Glutamatergic neuron (in vitro differentiated cells): Measurements from ENCODE around the gene DMAP1. TPM values are rescaled to one million over a fixed set of nuclear protein-coding genes. Genes with fewer than 3 reads are reported as not detected.

ENCODE experiments used
- DNase-seq: peaks from one replicate; pipeline ENCODE4 v3.0.0; 2022
- H3K27ac Mint-ChIP-seq: one replicate; pipeline ENCODE4 v1.8.0; 2020; ENCODE audit warnings: mild to moderate bottlenecking, mixed read lengths, inconsistent platforms; ENCODE audit not compliant: unreplicated experiment
- H3K27me3 Mint-ChIP-seq: one replicate; pipeline ENCODE4 v1.8.0; 2020; ENCODE audit warnings: mild to moderate bottlenecking, moderate library complexity, mixed read lengths, inconsistent platforms; ENCODE audit not compliant: unreplicated experiment
- H3K36me3 Mint-ChIP-seq: one replicate; pipeline ENCODE4 v1.8.0; 2020; ENCODE audit warnings: mild to moderate bottlenecking, mixed read lengths, inconsistent platforms; ENCODE audit not compliant: unreplicated experiment
- H3K4me1 Mint-ChIP-seq: one replicate; pipeline ENCODE4 v1.8.0; 2020; ENCODE audit warnings: mild to moderate bottlenecking, low read depth, mixed read lengths, inconsistent platforms; ENCODE audit not compliant: unreplicated experiment
- H3K4me3 Mint-ChIP-seq: one replicate; pipeline ENCODE4 v1.8.0; 2020; ENCODE audit warnings: mild to moderate bottlenecking, mixed read lengths, inconsistent platforms; ENCODE audit not compliant: unreplicated experiment
- H3K9me3 Mint-ChIP-seq: one replicate; pipeline ENCODE4 v1.8.0; 2020; ENCODE audit warnings: mild to moderate bottlenecking, moderate library complexity, mixed read lengths, inconsistent platforms; ENCODE audit not compliant: unreplicated experiment
- CTCF ChIP-seq: fragments of 200-600 bp; sonication (generic); IDR thresholded peaks from one replicate; pipeline ENCODE4 v1.5.0; 2021; ENCODE audit not compliant: partially characterized antibody, unreplicated experiment
- total RNA-seq: library from RNA; stranded (reverse); fragmentation: NEBNext Ultra II Directional; extraction: Animal tissue kit (Norgen Biotek cat#: 25700); gene quantifications from one replicate; pipeline ENCODE4 v1.2.1, GENCODE V29; 2021; ENCODE audit not compliant: unreplicated experiment

Gene DMAP1
- total RNA-seq, 1 donor from 2014 or later = 62.6 TPM

- no peak for TF ChIP-seq CTCF
- Mint-ChIP-seq H3K27me3 (peaks cover 3% of the 10 kb centered on the region), H3K4me3 (no peak overlapping the region), H3K4me1 (peaks cover 4% of the 10 kb centered on the region), H3K27ac (no peak overlapping the region), H3K9me3 (peaks cover 6% of the 10 kb centered on the region), H3K36me3 (peaks cover 12% of the 10 kb centered on the region)
- DNase-seq = no peak
Measured at GRCh38 chr1:44227211-44227610, 13.9 kb downstream of the DMAP1 start.

GRCh38 chr1:44228218-44228617 lies 14.9 kb downstream of the DMAP1 start:
- Mint-ChIP-seq H3K36me3 (peaks cover 12% of the 10 kb centered on the region), H3K4me3 (no peak overlapping the region), H3K27ac (no peak overlapping the region), H3K27me3 (peaks cover 3% of the 10 kb centered on the region), H3K9me3 (peaks cover 6% of the 10 kb centered on the region), H3K4me1 (peaks cover 4% of the 10 kb centered on the region)
- no peak for TF ChIP-seq CTCF
- no peak for DNase-seq

GRCh38 chr1:44229435-44230167 lies 16.3 kb downstream of the DMAP1 start:
- peaks cover 12% of the 10 kb centered on the region for H3K36me3 Mint-ChIP-seq
- no peak overlapping the region for H3K4me3 Mint-ChIP-seq
- no peaks in the 10 kb centered on the region for H3K4me1 Mint-ChIP-seq
- peaks cover 5% of the 10 kb centered on the region for H3K27me3 Mint-ChIP-seq
- no peak overlapping the region for H3K27ac Mint-ChIP-seq
- no peak for TF ChIP-seq CTCF
- no peak for DNase-seq
- H3K9me3 Mint-ChIP-seq = no peaks in the 10 kb centered on the region

GRCh38 chr1:44230796-44231195 lies 17.5 kb downstream of the DMAP1 start:
- Mint-ChIP-seq H3K4me1 (no peaks in the 10 kb centered on the region), H3K27me3 (peaks cover 8% of the 10 kb centered on the region), H3K9me3 (no peaks in the 10 kb centered on the region), H3K27ac (no peak overlapping the region), H3K36me3 (peaks cover 10% of the 10 kb centered on the region), H3K4me3 (no peak overlapping the region)
- no peak for TF ChIP-seq CTCF
- DNase-seq = no peak

GRCh38 chr1:44233593-44233992 lies 20.3 kb downstream of the DMAP1 start:
- Mint-ChIP-seq H3K27me3 (peaks cover 5% of the 10 kb centered on the region), H3K9me3 (no peaks in the 10 kb centered on the region)

More at GRCh38 chr1:44233593-44233992, 20.3 kb downstream of the DMAP1 start:
- Mint-ChIP-seq H3K4me1 (peaks cover 1% of the 10 kb centered on the region), H3K4me3 (no peak overlapping the region), H3K27ac (no peak overlapping the region), H3K36me3 (no peaks in the 10 kb centered on the region)
- TF ChIP-seq CTCF = no peak
- DNase-seq = no peak
